Left ventricle myocardium inferior (tissue), 1 donor: ENCODE measurements around the gene FRMD4A. TPM values are rescaled to one million over a fixed set of nuclear protein-coding genes. Genes with fewer than 3 reads are reported as not detected.

ENCODE experiments used
- DNase-seq: peaks from one replicate; pipeline ENCODE4 v3.0.0-alpha.2; 2020
- H3K27ac ChIP-seq: fragments of 200-600 bp; replicated peaks from 2 replicates; pipeline ENCODE4 v1.8.0; 2021
- H3K27me3 ChIP-seq: fragments of 200-600 bp; 2 replicates; pipeline ENCODE4 v1.8.0; 2021; ENCODE audit warnings: low read depth
- H3K36me3 ChIP-seq: fragments of 200-600 bp; 2 replicates; pipeline ENCODE4 v1.8.0; 2021
- H3K4me1 ChIP-seq: fragments of 200-600 bp; 2 replicates; pipeline ENCODE4 v1.8.0; 2021
- H3K4me3 ChIP-seq: fragments of 200-600 bp; 2 replicates; pipeline ENCODE4 v1.8.0; 2021; ENCODE audit warnings: mild to moderate bottlenecking, moderate library complexity
- H3K9me3 ChIP-seq: fragments of 200-600 bp; replicated peaks from 2 replicates; pipeline ENCODE4 v1.8.0; 2021
- CTCF ChIP-seq: fragments of 200-600 bp; IDR thresholded peaks from 2 replicates; pipeline ENCODE4 v1.8.0; 2021; ENCODE audit warnings: antibody characterized with exemption, mild to moderate bottlenecking, borderline replicate concordance
- intact Hi-C: fragments of 100-400 bp; cut with micrococcal nuclease; formaldehyde crosslinking; loops from one replicate; pipeline ENCODE4 v1.11.0; 2022
- total RNA-seq: library from RNA; stranded (reverse); fragmentation: NEBNext Ultra II Directional; extraction: Animal tissue kit (Norgen Biotek cat#: 25700); gene quantifications from one replicate; pipeline ENCODE4 v1.2.1, GENCODE V29; 2021
- donor health status: DM: no; HTN: yes; CAD: no; lungs with severe emphysema.

FRMD4A gene
- total RNA-seq, 1 donor from 2014 or later = 26.1 TPM

GRCh38 chr10:13654846-13655245, 675.9 kb downstream of the FRMD4A start:
- no peak overlapping the region for H3K4me3 ChIP-seq
- peak overlapping the region; percentile 22 for H3K27ac ChIP-seq
- peaks cover 90% of the 10 kb centered on the region for H3K36me3 ChIP-seq
- DNase-seq = no peak
- H3K27me3 ChIP-seq = no peaks in the 10 kb centered on the region
- no peak for TF ChIP-seq CTCF
- intact Hi-C loops = no loop called here
- peaks cover 48% of the 10 kb centered on the region for H3K4me1 ChIP-seq
- no peaks in the 10 kb centered on the region for H3K9me3 ChIP-seq

- peaks cover 42% of the 10 kb centered on the region for H3K4me1 ChIP-seq
- no peaks in the 10 kb centered on the region for H3K27me3 ChIP-seq
- peaks cover 96% of the 10 kb centered on the region for H3K36me3 ChIP-seq
- intact Hi-C loops = no loop called here
- H3K9me3 ChIP-seq = no peaks in the 10 kb centered on the region
- peak overlapping the region; percentile 22 for H3K27ac ChIP-seq
- no peak overlapping the region for H3K4me3 ChIP-seq
- TF ChIP-seq CTCF = no peak
- no peak for DNase-seq
These were observed 676.5 kb downstream of the FRMD4A start for GRCh38 chr10:13654118-13654830.

GRCh38 chr10:13652860-13653259, 677.9 kb downstream of the FRMD4A start:
- no peak overlapping the region for H3K4me3 ChIP-seq
- intact Hi-C loops = no loop called here
- no peaks in the 10 kb centered on the region for H3K9me3 ChIP-seq
- no peak for DNase-seq
- H3K27me3 ChIP-seq = no peaks in the 10 kb centered on the region
- peaks cover 30% of the 10 kb centered on the region for H3K4me1 ChIP-seq
- peak overlapping the region; percentile 11 for H3K27ac ChIP-seq
- H3K36me3 ChIP-seq = peaks cover 97% of the 10 kb centered on the region
- TF ChIP-seq CTCF = no peak

- intact Hi-C loops = no loop called here
These were observed 678.6 kb downstream of the FRMD4A start for GRCh38 chr10:13651969-13652720.

GRCh38 chr10:13650961-13651360, 679.8 kb downstream of the FRMD4A start:
- intact Hi-C loops = no loop called here
- H3K36me3 ChIP-seq = peaks cover 96% of the 10 kb centered on the region

More at GRCh38 chr10:13651969-13652720, 678.6 kb downstream of the FRMD4A start:
- Histone ChIP-seq H3K4me3 (no peak overlapping the region), H3K4me1 (peaks cover 25% of the 10 kb centered on the region), H3K27me3 (no peaks in the 10 kb centered on the region), H3K27ac (peak overlapping the region; percentile 11), H3K9me3 (no peaks in the 10 kb centered on the region), H3K36me3 (peaks cover 96% of the 10 kb centered on the region)
- no peak for DNase-seq
- no peak for TF ChIP-seq CTCF

More at GRCh38 chr10:13650961-13651360, 679.8 kb downstream of the FRMD4A start:
- H3K4me3 ChIP-seq = no peak overlapping the region
- peaks cover 25% of the 10 kb centered on the region for H3K4me1 ChIP-seq
- H3K9me3 ChIP-seq = no peaks in the 10 kb centered on the region
- DNase-seq = no peak
- no peaks in the 10 kb centered on the region for H3K27me3 ChIP-seq
- H3K27ac ChIP-seq = no peak overlapping the region
- no peak for TF ChIP-seq CTCF
